Progenitor cell of endocrine pancreas (in vitro differentiated cells): ENCODE results near the gene E2F8. TPM values are rescaled to one million over a fixed set of nuclear protein-coding genes. Genes with fewer than 3 reads are reported as not detected.
"Not testable (repeated sequence)": the region's sequence is repeated elsewhere in the genome, so short reads cannot be mapped to it uniquely, and the experiment has no call there.

ENCODE experiments used
- DNase-seq: peaks from one replicate; pipeline ENCODE4 v3.0.0; 2021; ENCODE audit warnings: low spot score; ENCODE audit not compliant: unreplicated experiment
- H3K27ac Mint-ChIP-seq: 2 replicates; pipeline ENCODE4 v1.8.0; 2021; ENCODE audit warnings: mild to moderate bottlenecking, moderate library complexity, mixed read lengths
- H3K27me3 Mint-ChIP-seq: 2 replicates; pipeline ENCODE4 v1.8.0; 2021; ENCODE audit warnings: mixed read lengths
- H3K36me3 Mint-ChIP-seq: 2 replicates; pipeline ENCODE4 v1.8.0; 2022; ENCODE audit warnings: mixed read lengths; ENCODE audit not compliant: insufficient read depth
- H3K4me1 Mint-ChIP-seq: 2 replicates; pipeline ENCODE4 v1.8.0; 2021; ENCODE audit warnings: low read depth, mixed read lengths
- H3K4me3 Mint-ChIP-seq: 2 replicates; pipeline ENCODE4 v1.8.0; 2021; ENCODE audit warnings: low read depth, mild to moderate bottlenecking, moderate library complexity, mixed read lengths
- H3K9me3 Mint-ChIP-seq: 2 replicates; pipeline ENCODE4 v1.8.0; 2021; ENCODE audit warnings: low read depth, mixed read lengths
- CTCF ChIP-seq: fragments of 200-600 bp; sonication (generic); IDR thresholded peaks from one replicate; pipeline ENCODE4 v1.5.0; 2021; ENCODE audit warnings: antibody characterized with exemption, mild to moderate bottlenecking; ENCODE audit not compliant: unreplicated experiment
- total RNA-seq: library from RNA; stranded (reverse); gene quantifications from 2 replicates; pipeline ENCODE4 v1.2.1, GENCODE V29; 2021

E2F8 gene
- total RNA-seq, 1 donor from 2014 or later, result 9.2 TPM

GRCh38 chr11:19276859-19277808, 36.4 kb upstream of the E2F8 start:
- no peak overlapping the region for H3K27ac Mint-ChIP-seq
- H3K9me3 Mint-ChIP-seq, result no peaks in the 10 kb centered on the region
- TF ChIP-seq CTCF, result no peak
- peaks cover 3% of the 10 kb centered on the region for H3K27me3 Mint-ChIP-seq
- H3K36me3 Mint-ChIP-seq, result no peaks in the 10 kb centered on the region
- no peak for DNase-seq
- H3K4me1 Mint-ChIP-seq, result no peaks in the 10 kb centered on the region
- no peak overlapping the region for H3K4me3 Mint-ChIP-seq

GRCh38 chr11:19275496-19275895, 34.8 kb upstream of the E2F8 start:
- no peak for DNase-seq

GRCh38 chr11:19273219-19273618, 32.5 kb upstream of the E2F8 start:
- not testable (repeated sequence) for H3K4me3 Mint-ChIP-seq, H3K27me3 Mint-ChIP-seq, H3K9me3 Mint-ChIP-seq, DNase-seq, H3K36me3 Mint-ChIP-seq, H3K4me1 Mint-ChIP-seq, H3K27ac Mint-ChIP-seq

More at GRCh38 chr11:19275496-19275895, 34.8 kb upstream of the E2F8 start:
- Mint-ChIP-seq H3K4me1 (no peaks in the 10 kb centered on the region), H3K27me3 (peaks cover 2% of the 10 kb centered on the region), H3K27ac (no peak overlapping the region), H3K9me3 (peaks cover 6% of the 10 kb centered on the region), H3K4me3 (no peak overlapping the region), H3K36me3 (no peaks in the 10 kb centered on the region)
- no peak for TF ChIP-seq CTCF

GRCh38 chr11:19268909-19269308, 28.2 kb upstream of the E2F8 start:
- no peak overlapping the region for H3K4me3 Mint-ChIP-seq
- no peaks in the 10 kb centered on the region for H3K4me1 Mint-ChIP-seq
- H3K36me3 Mint-ChIP-seq, result no peaks in the 10 kb centered on the region
- TF ChIP-seq CTCF, result no peak
- DNase-seq, result no peak
- H3K27ac Mint-ChIP-seq, result no peak overlapping the region
- H3K27me3 Mint-ChIP-seq, result peaks cover 3% of the 10 kb centered on the region
- peaks cover 6% of the 10 kb centered on the region for H3K9me3 Mint-ChIP-seq

GRCh38 chr11:19267567-19267966, 26.8 kb upstream of the E2F8 start:
- Mint-ChIP-seq H3K27ac (no peak overlapping the region), H3K27me3 (peaks cover 3% of the 10 kb centered on the region), H3K36me3 (no peaks in the 10 kb centered on the region), H3K4me3 (no peak overlapping the region), H3K9me3 (peaks cover 6% of the 10 kb centered on the region), H3K4me1 (peaks cover 6% of the 10 kb centered on the region)
- TF ChIP-seq CTCF, result no peak
- no peak for DNase-seq

- H3K4me3 Mint-ChIP-seq, result no peak overlapping the region
- no peak overlapping the region for H3K27ac Mint-ChIP-seq
- H3K36me3 Mint-ChIP-seq, result no peaks in the 10 kb centered on the region
- peaks cover 8% of the 10 kb centered on the region for H3K4me1 Mint-ChIP-seq
- TF ChIP-seq CTCF, result no peak
- DNase-seq, result no peak
- H3K27me3 Mint-ChIP-seq, result peaks cover 3% of the 10 kb centered on the region
- H3K9me3 Mint-ChIP-seq, result no peaks in the 10 kb centered on the region
Observed at GRCh38 chr11:19263333-19263732, 22.6 kb upstream of the E2F8 start.
